HEK293 (cell line): ENCODE results near the gene SLC6A15.

Experiments
- CTCF ChIA-PET: fragments of 350-600 bp; formaldehyde crosslinking; extraction: SDS; loops from one replicate; lab custom pipeline; 2021; ENCODE audit warnings: antibody characterized with exemption; lab: Yijun Ruan, JAX
- POLR2A ChIA-PET: fragments of 300-600 bp; formaldehyde crosslinking; extraction: SDS; loops from one replicate; lab custom pipeline; 2020; ENCODE audit warnings: antibody characterized with exemption, inconsistent platforms; lab: Yijun Ruan, JAX
- H3K27ac ChIP-seq: fragments of 200-500 bp; sonication (Bioruptor generic); 2 replicates; pipeline ENCODE4 v1.5.1; 2014; ENCODE audit warnings: low read depth, low read length, control low read depth, inconsistent platforms; ENCODE audit errors: extremely low read depth
- H3K36me3 ChIP-seq, 2 experiments: fragments of 200-500 bp in 1 of 2; sonication (Bioruptor generic) in 1 of 2; 1 replicate in 1 of 2; 2 replicates in 1 of 2; pipeline ENCODE4 v1.5.1; 2014 to 2017; ENCODE audit warnings: inconsistent platforms in 2 of 2, low read length in 2 of 2; ENCODE audit not compliant: control insufficient read depth in 2 of 2, insufficient read depth in 1 of 2
- H3K4me1 ChIP-seq: fragments of 200-500 bp; sonication (Bioruptor generic); 2 replicates; pipeline ENCODE4 v1.5.1; 2014; ENCODE audit warnings: mild to moderate bottlenecking, low read length, inconsistent platforms; ENCODE audit not compliant: control insufficient read depth, insufficient read depth
- H3K4me3 ChIP-seq: 2 replicates; pipeline ENCODE4 v1.5.1; 2011; ENCODE audit warnings: low read depth, mild to moderate bottlenecking, control low read depth, low read length, moderate library complexity
- H3K9me3 ChIP-seq: fragments of 200-500 bp; sonication (Bioruptor generic); 2 replicates; pipeline ENCODE4 v1.5.1; 2014; ENCODE audit warnings: low read depth, low read length, inconsistent platforms; ENCODE audit not compliant: control insufficient read depth, insufficient read depth
- MEIS1 ChIP-seq: sonication (generic); formaldehyde crosslinking; IDR thresholded peaks from 2 replicates; pipeline ENCODE4 v1.8.1; 2022; ENCODE audit warnings: missing genetic modification reagents, mild to moderate bottlenecking, borderline replicate concordance
- SALL2 ChIP-seq: fragments of 450-650 bp; formaldehyde crosslinking; IDR thresholded peaks from 2 replicates; pipeline ENCODE4 v1.5.0; 2017; ENCODE audit warnings: missing biosample characterization, mild to moderate bottlenecking, missing genetic modification characterization, borderline replicate concordance
- SCRT2 ChIP-seq: fragments of 450-650 bp; formaldehyde crosslinking; IDR thresholded peaks from 2 replicates; pipeline ENCODE4 v1.5.1; 2016; ENCODE audit warnings: missing biosample characterization, missing genetic modification characterization
- TCF7L2 ChIP-seq: IDR thresholded peaks from 2 replicates; pipeline ENCODE4 v1.6.1; 2011; ENCODE audit warnings: low read depth, mild to moderate bottlenecking, inconsistent platforms, low read length, moderate library complexity, borderline replicate concordance
- ZNF202 ChIP-seq: fragments of 450-650 bp; formaldehyde crosslinking; IDR thresholded peaks from 2 replicates; pipeline ENCODE4 v1.5.1; 2016; ENCODE audit warnings: missing biosample characterization, missing genetic modification characterization, borderline replicate concordance
- ZNF239 ChIP-seq: fragments of 450-650 bp; formaldehyde crosslinking; IDR thresholded peaks from 2 replicates; pipeline ENCODE4 v1.5.1; 2016; ENCODE audit warnings: missing biosample characterization, missing genetic modification characterization
- ZNF302 ChIP-seq: fragments of 450-650 bp; formaldehyde crosslinking; IDR thresholded peaks from 2 replicates; pipeline ENCODE4 v1.5.1; 2016; ENCODE audit warnings: missing biosample characterization, missing genetic modification characterization, low read depth
- ZNF341 ChIP-seq: fragments of 450-650 bp; formaldehyde crosslinking; IDR thresholded peaks from 2 replicates; pipeline ENCODE4; 2016; ENCODE audit warnings: low read depth, missing biosample characterization, missing genetic modification characterization
- ZNF426 ChIP-seq: fragments of 450-650 bp; formaldehyde crosslinking; IDR thresholded peaks from 2 replicates; pipeline ENCODE4 v1.5.1; 2017; ENCODE audit warnings: missing biosample characterization, missing genetic modification characterization, mild to moderate bottlenecking, inconsistent platforms, moderate library complexity
- ZNF501 ChIP-seq: fragments of 450-650 bp; formaldehyde crosslinking; IDR thresholded peaks from 2 replicates; pipeline ENCODE4 v1.5.1; 2016; ENCODE audit warnings: missing biosample characterization, missing genetic modification characterization
- ZNF629 ChIP-seq: fragments of 450-650 bp; formaldehyde crosslinking; IDR thresholded peaks from 2 replicates; pipeline ENCODE4 v1.5.1; 2017; ENCODE audit warnings: missing biosample characterization, missing genetic modification characterization
- ZNF768 ChIP-seq: fragments of 450-650 bp; formaldehyde crosslinking; IDR thresholded peaks from 2 replicates; pipeline ENCODE4 v1.5.1; 2018; ENCODE audit warnings: missing biosample characterization, mild to moderate bottlenecking, missing genetic modification characterization
- ZSCAN16 ChIP-seq: fragments of 450-650 bp; formaldehyde crosslinking; IDR thresholded peaks from 2 replicates; pipeline ENCODE4 v1.5.1; 2016; ENCODE audit warnings: missing biosample characterization, missing genetic modification characterization
- TF ChIP-seq, protein P1 (sequence below): fragments of 450-650 bp; formaldehyde crosslinking; IDR thresholded peaks from 2 replicates; pipeline ENCODE4 v1.5.1; 2016; ENCODE audit warnings: missing biosample characterization, missing genetic modification characterization
- TF ChIP-seq, protein P2 (sequence below): fragments of 450-650 bp; formaldehyde crosslinking; IDR thresholded peaks from 2 replicates; pipeline ENCODE4 v1.5.1; 2016; ENCODE audit warnings: missing biosample characterization, missing genetic modification characterization
- TF ChIP-seq, protein P3 (sequence below): IDR thresholded peaks from 2 replicates; pipeline ENCODE4 v1.6.1; 2011; ENCODE audit warnings: mild to moderate bottlenecking, low read depth, low read length, borderline replicate concordance

Gene SLC6A15

DNA sequence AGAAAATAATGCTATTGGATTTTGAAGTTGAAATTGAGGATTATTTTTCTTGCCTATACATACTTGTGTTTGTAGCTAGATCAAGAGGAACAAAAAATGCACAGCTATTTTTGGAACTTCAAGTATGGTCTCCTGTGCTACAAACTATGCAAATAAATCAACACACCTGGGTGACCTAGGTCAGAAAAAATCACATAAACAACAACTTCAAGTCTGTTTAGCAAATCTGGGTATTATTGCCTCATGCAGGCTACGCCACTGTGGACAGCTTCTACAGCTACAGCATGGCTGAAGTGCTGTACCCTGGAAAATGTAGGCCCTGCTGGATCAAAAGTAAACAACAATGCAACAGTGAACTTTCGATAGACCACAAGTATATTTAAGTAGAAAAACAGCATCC lies 87.5 kb downstream of the SLC6A15 start:
- H3K4me1 ChIP-seq: no peaks in the 10 kb centered on the region
- H3K36me3 ChIP-seq: no peaks in the 10 kb centered on the region
- CTCF ChIA-PET: interaction anchor here (1.3 kb wide), 1 partner anchor 204 kb away, joined by 3 read pairs; no protein-coding TSS in a partner anchor
- H3K27ac ChIP-seq: no peak overlapping the region
- TF ChIP-seq MEIS1 (CRISPR knock-in tag): no peak
- TF ChIP-seq, protein P1, sequence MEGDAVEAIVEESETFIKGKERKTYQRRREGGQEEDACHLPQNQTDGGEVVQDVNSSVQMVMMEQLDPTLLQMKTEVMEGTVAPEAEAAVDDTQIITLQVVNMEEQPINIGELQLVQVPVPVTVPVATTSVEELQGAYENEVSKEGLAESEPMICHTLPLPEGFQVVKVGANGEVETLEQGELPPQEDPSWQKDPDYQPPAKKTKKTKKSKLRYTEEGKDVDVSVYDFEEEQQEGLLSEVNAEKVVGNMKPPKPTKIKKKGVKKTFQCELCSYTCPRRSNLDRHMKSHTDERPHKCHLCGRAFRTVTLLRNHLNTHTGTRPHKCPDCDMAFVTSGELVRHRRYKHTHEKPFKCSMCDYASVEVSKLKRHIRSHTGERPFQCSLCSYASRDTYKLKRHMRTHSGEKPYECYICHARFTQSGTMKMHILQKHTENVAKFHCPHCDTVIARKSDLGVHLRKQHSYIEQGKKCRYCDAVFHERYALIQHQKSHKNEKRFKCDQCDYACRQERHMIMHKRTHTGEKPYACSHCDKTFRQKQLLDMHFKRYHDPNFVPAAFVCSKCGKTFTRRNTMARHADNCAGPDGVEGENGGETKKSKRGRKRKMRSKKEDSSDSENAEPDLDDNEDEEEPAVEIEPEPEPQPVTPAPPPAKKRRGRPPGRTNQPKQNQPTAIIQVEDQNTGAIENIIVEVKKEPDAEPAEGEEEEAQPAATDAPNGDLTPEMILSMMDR (tag by site-specific recombination): no peak
- no peak for TF ChIP-seq ZNF341 (tag by site-specific recombination)
- no peak for TF ChIP-seq ZNF202 (tag by site-specific recombination)
- TF ChIP-seq ZNF501: no peak
- no peak for TF ChIP-seq ZNF239 (tag by site-specific recombination)
- no peak for TF ChIP-seq TCF7L2
- TF ChIP-seq ZNF426 (tag by site-specific recombination): no peak
- no peak for TF ChIP-seq ZNF302 (tag by site-specific recombination)
- TF ChIP-seq ZNF768: no peak
- TF ChIP-seq SCRT2 (tag by site-specific recombination): no peak
- TF ChIP-seq, protein P2, sequence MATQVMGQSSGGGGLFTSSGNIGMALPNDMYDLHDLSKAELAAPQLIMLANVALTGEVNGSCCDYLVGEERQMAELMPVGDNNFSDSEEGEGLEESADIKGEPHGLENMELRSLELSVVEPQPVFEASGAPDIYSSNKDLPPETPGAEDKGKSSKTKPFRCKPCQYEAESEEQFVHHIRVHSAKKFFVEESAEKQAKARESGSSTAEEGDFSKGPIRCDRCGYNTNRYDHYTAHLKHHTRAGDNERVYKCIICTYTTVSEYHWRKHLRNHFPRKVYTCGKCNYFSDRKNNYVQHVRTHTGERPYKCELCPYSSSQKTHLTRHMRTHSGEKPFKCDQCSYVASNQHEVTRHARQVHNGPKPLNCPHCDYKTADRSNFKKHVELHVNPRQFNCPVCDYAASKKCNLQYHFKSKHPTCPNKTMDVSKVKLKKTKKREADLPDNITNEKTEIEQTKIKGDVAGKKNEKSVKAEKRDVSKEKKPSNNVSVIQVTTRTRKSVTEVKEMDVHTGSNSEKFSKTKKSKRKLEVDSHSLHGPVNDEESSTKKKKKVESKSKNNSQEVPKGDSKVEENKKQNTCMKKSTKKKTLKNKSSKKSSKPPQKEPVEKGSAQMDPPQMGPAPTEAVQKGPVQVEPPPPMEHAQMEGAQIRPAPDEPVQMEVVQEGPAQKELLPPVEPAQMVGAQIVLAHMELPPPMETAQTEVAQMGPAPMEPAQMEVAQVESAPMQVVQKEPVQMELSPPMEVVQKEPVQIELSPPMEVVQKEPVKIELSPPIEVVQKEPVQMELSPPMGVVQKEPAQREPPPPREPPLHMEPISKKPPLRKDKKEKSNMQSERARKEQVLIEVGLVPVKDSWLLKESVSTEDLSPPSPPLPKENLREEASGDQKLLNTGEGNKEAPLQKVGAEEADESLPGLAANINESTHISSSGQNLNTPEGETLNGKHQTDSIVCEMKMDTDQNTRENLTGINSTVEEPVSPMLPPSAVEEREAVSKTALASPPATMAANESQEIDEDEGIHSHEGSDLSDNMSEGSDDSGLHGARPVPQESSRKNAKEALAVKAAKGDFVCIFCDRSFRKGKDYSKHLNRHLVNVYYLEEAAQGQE (tag by site-specific recombination): no peak
- H3K4me3 ChIP-seq: no peak overlapping the region
- no peaks in the 10 kb centered on the region for H3K9me3 ChIP-seq
- POLR2A ChIA-PET: no interaction called here

DNA sequence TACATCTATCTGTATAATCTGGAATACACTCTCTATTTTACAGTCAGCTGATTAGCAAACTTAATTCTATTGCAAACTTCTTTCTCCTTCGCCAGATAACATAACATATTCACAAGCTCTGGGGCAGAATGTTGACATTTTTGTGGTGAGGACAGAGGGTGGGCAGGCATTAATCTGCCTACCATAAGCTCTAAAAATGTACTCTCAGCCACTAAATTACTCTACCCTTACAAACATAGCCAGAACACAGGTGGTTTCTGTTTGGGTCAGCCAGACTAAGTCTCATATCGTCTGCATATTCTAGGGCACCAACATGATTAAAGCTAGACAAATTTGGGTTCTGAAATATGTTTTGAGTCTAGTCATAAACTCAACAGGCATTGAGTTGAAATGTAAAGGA lies 90.1 kb downstream of the SLC6A15 start:
- CTCF ChIA-PET: no interaction called here
- POLR2A ChIA-PET: no interaction called here
- TF ChIP-seq, protein P3, sequence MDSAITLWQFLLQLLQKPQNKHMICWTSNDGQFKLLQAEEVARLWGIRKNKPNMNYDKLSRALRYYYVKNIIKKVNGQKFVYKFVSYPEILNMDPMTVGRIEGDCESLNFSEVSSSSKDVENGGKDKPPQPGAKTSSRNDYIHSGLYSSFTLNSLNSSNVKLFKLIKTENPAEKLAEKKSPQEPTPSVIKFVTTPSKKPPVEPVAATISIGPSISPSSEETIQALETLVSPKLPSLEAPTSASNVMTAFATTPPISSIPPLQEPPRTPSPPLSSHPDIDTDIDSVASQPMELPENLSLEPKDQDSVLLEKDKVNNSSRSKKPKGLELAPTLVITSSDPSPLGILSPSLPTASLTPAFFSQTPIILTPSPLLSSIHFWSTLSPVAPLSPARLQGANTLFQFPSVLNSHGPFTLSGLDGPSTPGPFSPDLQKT: no peak

DNA sequence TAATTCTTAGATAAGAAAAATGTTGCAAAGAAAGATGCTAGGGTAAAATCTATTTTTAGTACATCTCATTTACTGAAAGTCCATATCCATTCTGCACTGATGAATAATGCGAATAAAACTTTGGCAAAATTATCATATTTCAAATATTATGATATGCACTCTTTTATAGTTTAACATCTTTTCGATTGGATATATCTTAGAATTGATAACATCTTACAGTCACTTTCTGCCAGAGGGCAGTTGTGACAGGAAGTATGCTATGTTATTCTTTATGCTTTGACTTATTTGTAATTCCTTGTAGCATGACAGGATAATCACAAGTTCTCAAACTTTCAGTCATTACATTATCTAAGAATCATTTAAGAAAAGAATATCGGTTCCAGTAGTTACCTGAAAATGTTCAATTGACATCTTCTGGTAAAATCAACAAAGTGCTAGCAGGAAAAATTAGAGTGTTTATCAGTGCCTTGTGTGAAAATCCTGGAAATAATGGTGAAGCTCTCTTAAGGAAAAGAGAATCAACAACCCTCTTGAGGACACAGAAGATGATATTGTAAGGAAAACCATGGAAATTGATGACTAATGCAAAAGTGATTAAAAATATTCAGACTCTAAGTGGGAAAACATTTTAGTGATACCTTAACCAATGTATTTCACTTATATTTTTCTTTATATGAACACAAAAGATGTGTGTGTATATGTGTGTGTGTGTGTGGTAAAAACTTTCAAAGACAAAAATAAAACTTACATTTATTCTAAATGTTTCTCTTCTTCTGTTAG lies 95.5 kb downstream of the SLC6A15 start:
- H3K4me3 ChIP-seq: no peak overlapping the region
- POLR2A ChIA-PET: no interaction called here
- no peaks in the 10 kb centered on the region for H3K4me1 ChIP-seq
- no peaks in the 10 kb centered on the region for H3K9me3 ChIP-seq
- CTCF ChIA-PET: interaction anchor here (0.7 kb wide), 1 partner anchor 26 kb away, joined by 3 read pairs; no protein-coding TSS in a partner anchor
- H3K36me3 ChIP-seq: no peaks in the 10 kb centered on the region
- TF ChIP-seq ZNF629 (tag by site-specific recombination): no peak
- no peak for TF ChIP-seq ZSCAN16 (tag by site-specific recombination)
- TF ChIP-seq SALL2 (tag by site-specific recombination): no peak
- TF ChIP-seq, all 188 proteins: peak for 0
- H3K27ac ChIP-seq: no peak overlapping the region

More for the DNA sequence above, 90.1 kb downstream of the SLC6A15 start:
- Histone ChIP-seq H3K4me3 (no peak overlapping the region), H3K36me3 (no peaks in the 10 kb centered on the region), H3K9me3 (no peaks in the 10 kb centered on the region), H3K27ac (no peak overlapping the region), H3K4me1 (no peaks in the 10 kb centered on the region)
